GM12878 (cell line): ENCODE measurements around the gene OGFOD3. TPM values are rescaled to one million over a fixed set of nuclear protein-coding genes. Genes with fewer than 3 reads are reported as not detected.

ENCODE experiments used
- ATAC-seq: fragments of 200-7000 bp; cut with Tn5 transposase; 3 replicates; pipeline ENCODE4 v1.9.1; 2020; ENCODE audit warnings: mild to moderate bottlenecking, moderate library complexity
- BruUV-seq: library from RNA; stranded (reverse); fragments of 400-500 nt; replicated peaks from 2 replicates; lab custom pipeline; 2021; lab: Mats Ljungman, UMichigan
- CTCF ChIA-PET: fragments of 300-600 bp; sonication (Branson Sonifier 250); formaldehyde crosslinking; extraction: SDS; loops from one replicate; lab custom pipeline; 2021; ENCODE audit warnings: inconsistent platforms; lab: Yijun Ruan, JAX
- POLR2A ChIA-PET: fragments of 350-600 bp; formaldehyde crosslinking; extraction: SDS; loops from one replicate; lab custom pipeline; 2021; ENCODE audit warnings: inconsistent platforms; lab: Charles Lee
- RAD21 ChIA-PET: fragments of 300-600 bp; sonication (Branson Sonifier 250); formaldehyde crosslinking; loops from one replicate; lab custom pipeline; 2023; ENCODE audit warnings: antibody characterized with exemption; ENCODE audit not compliant: unreplicated experiment; lab: Charles Lee
- SMC1A ChIA-PET: fragments of 300-600 bp; sonication (Branson Sonifier 250); formaldehyde crosslinking; loops from one replicate; lab custom pipeline; 2023; ENCODE audit not compliant: unreplicated experiment, uncharacterized antibody; lab: Charles Lee
- DNase-seq: peaks from one replicate; pipeline ENCODE4 v3.0.0-alpha.2; 2011; ENCODE audit warnings: low read depth, low spot score
- FAIRE-seq: peaks from 3 replicates; lab custom pipeline; 2011; peaks lifted over from hg19 to GRCh38; lab: Jason Lieb, UNC
- H2AFZ ChIP-seq: 2 replicates; pipeline ENCODE4 v1.6.0; 2011; ENCODE audit warnings: low read depth, low read length, control low read depth; ENCODE audit not compliant: control insufficient read depth
- H3K27ac ChIP-seq: 2 replicates; pipeline ENCODE4 v1.5.1; 2011; ENCODE audit warnings: control low read depth; ENCODE audit not compliant: control insufficient read depth, insufficient read depth
- H3K27me3 ChIP-seq, 2 experiments: replicated peaks in 1 of 2; 2 replicates each; pipeline versions ENCODE4 v1.6.0 to v1.6.1; 2011; ENCODE audit warnings: low read length in 1 of 2; ENCODE audit not compliant: control insufficient read depth in 2 of 2, insufficient read depth in 2 of 2
- H3K36me3 ChIP-seq, 2 experiments: 2 replicates each; pipeline ENCODE4 v1.5.1; 2011; ENCODE audit warnings: low read length in 1 of 2; ENCODE audit not compliant: control insufficient read depth in 2 of 2, insufficient read depth in 2 of 2
- H3K4me1 ChIP-seq: 2 replicates; pipeline ENCODE4 v1.6.1; 2011; ENCODE audit warnings: mild to moderate bottlenecking, low read length, moderate library complexity, mixed read lengths; ENCODE audit not compliant: control insufficient read depth, insufficient read depth
- H3K4me2 ChIP-seq: 2 replicates; pipeline ENCODE4 v1.6.0; 2011; ENCODE audit warnings: control low read depth; ENCODE audit not compliant: control insufficient read depth, insufficient read depth
- H3K4me3 ChIP-seq: fragments of 200-600 bp; sonication (generic); 2 replicates; pipeline ENCODE4 v1.5.1; 2016
- H3K79me2 ChIP-seq: 2 replicates; pipeline ENCODE4 v1.6.0; 2011; ENCODE audit warnings: low read length; ENCODE audit not compliant: control insufficient read depth, insufficient read depth
- H3K9ac ChIP-seq: 2 replicates; pipeline ENCODE4 v1.8.0; 2011; ENCODE audit warnings: low read length, control low read depth, mixed read lengths; ENCODE audit not compliant: control insufficient read depth, insufficient read depth
- H3K9me3 ChIP-seq: replicated peaks from 3 replicates; pipeline ENCODE4 v1.5.1; 2011; ENCODE audit warnings: mild to moderate bottlenecking, low read length; ENCODE audit not compliant: control insufficient read depth, insufficient read depth
- H4K20me1 ChIP-seq: 2 replicates; pipeline ENCODE4 v1.6.0; 2011; ENCODE audit not compliant: control insufficient read depth, insufficient read depth
- CHD1 ChIP-seq: IDR thresholded peaks from 2 replicates; pipeline ENCODE4 v1.6.1; 2012; ENCODE audit warnings: low read depth, low read length, improper control_type of control experiment
- EED ChIP-seq: sonication (generic); IDR thresholded peaks from 2 replicates; pipeline ENCODE4 v1.6.1; 2016; ENCODE audit warnings: antibody characterized with exemption, low read depth
- FOS ChIP-seq: IDR thresholded peaks from 3 replicates; pipeline ENCODE4 v1.6.1; 2011; ENCODE audit warnings: borderline replicate concordance; ENCODE audit not compliant: insufficient read length; ENCODE audit errors: extremely low read depth
- HDAC6 ChIP-seq: fragments of 200-600 bp; sonication (generic); IDR thresholded peaks from one replicate; pipeline ENCODE4 v1.8.0; 2017; ENCODE audit warnings: antibody characterized with exemption; ENCODE audit not compliant: unreplicated experiment
- KAT2A ChIP-seq: conservative IDR thresholded peaks from 2 replicates; pipeline ENCODE4 v1.6.1; 2011; ENCODE audit warnings: low read depth, low read length; ENCODE audit not compliant: control insufficient read depth
- PAX5 ChIP-seq: IDR thresholded peaks from 2 replicates; pipeline ENCODE4 v1.6.1; 2011; ENCODE audit warnings: low read depth, low read length, borderline replicate concordance
- POLR2AphosphoS2 ChIP-seq: IDR thresholded peaks from 2 replicates; pipeline ENCODE4 v1.6.1; 2011; ENCODE audit warnings: low read depth, mild to moderate bottlenecking, low read length, improper control_type of control experiment, moderate library complexity
- RAD51 ChIP-seq: fragments of 450-650 bp; IDR thresholded peaks from 2 replicates; pipeline ENCODE4 v1.6.1; 2016; ENCODE audit warnings: moderate library complexity, mild to moderate bottlenecking, inconsistent platforms
- RFX5 ChIP-seq: IDR thresholded peaks from 2 replicates; pipeline ENCODE4 v1.6.1; 2011; ENCODE audit warnings: low read depth, low read length, improper control_type of control experiment
- SIN3A ChIP-seq: IDR thresholded peaks from 2 replicates; pipeline ENCODE4 v1.6.1; 2012; ENCODE audit warnings: low read depth, low read length, improper control_type of control experiment
- SP1 ChIP-seq: IDR thresholded peaks from one replicate; pipeline ENCODE4 v1.6.1; 2011; ENCODE audit warnings: low read depth, low read length
- SREBF1 ChIP-seq: IDR thresholded peaks from 2 replicates; pipeline ENCODE4 v1.6.1; 2012; ENCODE audit warnings: mild to moderate bottlenecking, low read length
- STAT3 ChIP-seq: IDR thresholded peaks from 2 replicates; pipeline ENCODE4 v1.6.1; 2011; ENCODE audit warnings: low read depth, low read length, improper control_type of control experiment
- SUZ12 ChIP-seq: fragments of 200-600 bp; sonication (generic); IDR thresholded peaks from one replicate; pipeline ENCODE4 v1.6.1; 2018; ENCODE audit warnings: antibody characterized with exemption, mild to moderate bottlenecking; ENCODE audit not compliant: unreplicated experiment
- YBX1 ChIP-seq: fragments of 450-650 bp; IDR thresholded peaks from 2 replicates; pipeline ENCODE4 v1.6.1; 2016; ENCODE audit warnings: antibody characterized with exemption
- WGBS: methylation state at CpG from one replicate; pipeline ENCODE4 v1.1.6; 2016; ENCODE audit warnings: low lambda C conversion rate; ENCODE audit not compliant: insufficient replicate concordance, insufficient coverage; ENCODE audit errors: missing lambda C conversion rate; 5-methylcytosine and 5-hydroxymethylcytosine counted together
- in situ Hi-C: fragments of 300-500 bp; cut with MboI; formaldehyde crosslinking; loops from 9 replicates; pipeline ENCODE4 v1.14.3; 2018; ENCODE audit warnings: mixed read lengths
- intact Hi-C: fragments of 100-400 bp; cut with micrococcal nuclease; formaldehyde crosslinking; loops from one replicate; pipeline ENCODE4 v1.14.2; 2022; ENCODE audit not compliant: unreplicated experiment
- polyA plus RNA-seq, 11 experiments: library from polyadenylated mRNA; depleted of rRNA in 4 of 11; unstranded in 6 of 11; stranded (reverse) in 5 of 11; fragments of >200 nt; fragmentation: Nextera tagmentation in 4 of 11; fragmentation: Illumina TruSeq in 1 of 11; extraction: Ambion mirVana in 4 of 11; extraction: Trizol in 1 of 11; gene quantifications; 1 replicate in 1 of 11; 2 replicates in 10 of 11; pipeline versions ENCODE4 v1.2.1 to v1.2.3, GENCODE V29; 2011 to 2016; ENCODE audit warnings: inconsistent platforms in 2 of 11, missing spikeins in 2 of 11, low read depth in 1 of 11
- total RNA-seq, 4 experiments: library from RNA; depleted of rRNA in 3 of 4; stranded (reverse); fragments of >200 nt in 3 of 4; fragmentation: Illumina TruSeq in 1 of 4; extraction: Trizol in 1 of 4; gene quantifications; 2 replicates each; pipeline versions ENCODE4 v1.2.1 to v1.2.3, GENCODE V29; 2013 to 2021

OGFOD3 gene
- total and polyA plus RNA-seq, 10 of the 15 experiments (the other 5 are each of a cell fraction or from before 2014, with no cell fraction given): 0.48 to 28.4 (median 18.3) TPM

DNA sequence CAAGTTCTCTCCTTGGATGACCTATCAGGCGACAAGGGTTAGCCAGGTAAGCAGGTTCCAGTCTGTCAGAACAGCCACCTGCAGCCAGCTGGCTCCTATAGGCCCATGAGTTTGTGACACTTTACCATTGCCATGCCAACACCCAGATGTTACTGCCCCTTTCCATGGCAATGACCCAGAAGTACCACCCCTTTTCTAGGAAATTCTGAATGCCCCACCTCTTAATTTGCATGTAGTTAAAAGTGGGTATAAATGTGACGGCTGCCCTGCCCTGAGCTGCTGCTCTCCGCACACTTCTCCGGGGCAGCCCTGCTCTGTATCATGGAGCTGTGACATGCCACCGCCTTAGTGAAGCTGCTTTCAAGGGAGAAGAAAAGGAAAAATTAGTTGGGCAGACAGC, 74.8 kb downstream of the OGFOD3 start:
- DNase-seq: no peak
- H3K36me3 ChIP-seq: no peaks in the 10 kb centered on the region
- RAD21 ChIA-PET: interaction anchor here (0.7 to 1.0 kb wide), 4 partner anchors 11 to 261 kb away, joined by 3 to 4 read pairs (median 3); no protein-coding TSS in a partner anchor
- TF ChIP-seq SREBF1 (no peak), RFX5 (no peak), EED (no peak), STAT3 (no peak), PAX5 (no peak), YBX1 (no peak), SUZ12 (no peak), FOS (no peak), HDAC6 (no peak), POLR2AphosphoS2 (no peak), RAD51 (no peak), SP1 (no peak), CHD1 (no peak), SIN3A (no peak), KAT2A (no peak)
- no peaks in the 10 kb centered on the region for H3K27me3 ChIP-seq
- no peaks in the 10 kb centered on the region for H3K9me3 ChIP-seq
- H2AFZ ChIP-seq: no peak overlapping the region
- H3K9ac ChIP-seq: no peak overlapping the region
- FAIRE-seq: no peak
- in situ Hi-C loops: no loop called here
- H4K20me1 ChIP-seq: no peaks in the 10 kb centered on the region
- CTCF ChIA-PET: interaction anchor here (0.6 to 2.1 kb wide), 6 partner anchors 9 to 397 kb away, joined by 3 to 8 read pairs (median 3); no protein-coding TSS in a partner anchor
- no peak for ATAC-seq
- H3K79me2 ChIP-seq: no peaks in the 10 kb centered on the region
- H3K4me2 ChIP-seq: no peak overlapping the region
- BruUV-seq: no TSS peak
- no peak overlapping the region for H3K27ac ChIP-seq
- intact Hi-C loops: no loop called here
- H3K4me1 ChIP-seq: no peaks in the 10 kb centered on the region
- H3K4me3 ChIP-seq: no peak overlapping the region
- WGBS: 63% methylated on average over 5 of the region's 5 CpGs
- POLR2A ChIA-PET: interaction anchor here (0.6 to 1.2 kb wide), 3 partner anchors 10 to 54 kb away, joined by 3 read pairs; partner anchors contain the start of gene SECTM1
- SMC1A ChIA-PET: interaction anchor here (1.2 kb wide), 1 partner anchor 137 kb away, joined by 4 read pairs; no protein-coding TSS in a partner anchor
